Panc1 (cell line): ENCODE data around the gene HORMAD2.

Experiments
- POLR2AphosphoS5 ChIP-seq: IDR thresholded peaks from 2 replicates; pipeline ENCODE4 v1.6.1; 2012; ENCODE audit warnings: mild to moderate bottlenecking, low read depth, low read length, moderate library complexity
- TF ChIP-seq, protein P1 (sequence below), 2 experiments: IDR thresholded peaks; 2 replicates each; pipeline ENCODE4 v1.6.1; 2011 to 2012; ENCODE audit warnings: low read depth in 2 of 2, control low read depth in 1 of 2, low read length in 1 of 2, mild to moderate bottlenecking in 1 of 2, moderate library complexity in 1 of 2; ENCODE audit not compliant: insufficient read depth in 1 of 2
- TF ChIP-seq, protein P2 (sequence below): fragments of 450-650 bp; IDR thresholded peaks from 2 replicates; pipeline ENCODE4 v1.5.1; 2017; ENCODE audit warnings: mild to moderate bottlenecking

DNA sequence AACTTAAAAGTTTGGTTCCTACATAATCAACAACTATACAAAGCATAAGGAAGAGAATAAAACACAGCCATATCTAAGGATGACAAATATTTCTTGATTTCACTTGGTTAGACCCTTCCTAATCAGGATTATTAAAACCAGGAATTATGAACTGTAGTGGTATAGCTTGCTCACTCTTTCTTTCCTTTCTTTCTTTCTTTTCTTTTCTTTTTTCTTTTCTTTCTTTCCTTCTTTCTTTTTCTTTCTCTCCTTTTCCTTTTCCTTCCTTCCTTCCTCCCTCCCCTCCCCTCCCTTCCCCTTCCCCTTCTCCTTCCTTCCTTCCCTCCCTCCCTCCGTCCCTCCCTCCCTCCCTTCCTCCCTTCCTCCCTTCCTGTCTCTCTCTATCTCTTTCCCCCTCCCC is 78.0 kb downstream of the HORMAD2 start:
- TF ChIP-seq POLR2AphosphoS5: no peak
- TF ChIP-seq, protein P1, sequence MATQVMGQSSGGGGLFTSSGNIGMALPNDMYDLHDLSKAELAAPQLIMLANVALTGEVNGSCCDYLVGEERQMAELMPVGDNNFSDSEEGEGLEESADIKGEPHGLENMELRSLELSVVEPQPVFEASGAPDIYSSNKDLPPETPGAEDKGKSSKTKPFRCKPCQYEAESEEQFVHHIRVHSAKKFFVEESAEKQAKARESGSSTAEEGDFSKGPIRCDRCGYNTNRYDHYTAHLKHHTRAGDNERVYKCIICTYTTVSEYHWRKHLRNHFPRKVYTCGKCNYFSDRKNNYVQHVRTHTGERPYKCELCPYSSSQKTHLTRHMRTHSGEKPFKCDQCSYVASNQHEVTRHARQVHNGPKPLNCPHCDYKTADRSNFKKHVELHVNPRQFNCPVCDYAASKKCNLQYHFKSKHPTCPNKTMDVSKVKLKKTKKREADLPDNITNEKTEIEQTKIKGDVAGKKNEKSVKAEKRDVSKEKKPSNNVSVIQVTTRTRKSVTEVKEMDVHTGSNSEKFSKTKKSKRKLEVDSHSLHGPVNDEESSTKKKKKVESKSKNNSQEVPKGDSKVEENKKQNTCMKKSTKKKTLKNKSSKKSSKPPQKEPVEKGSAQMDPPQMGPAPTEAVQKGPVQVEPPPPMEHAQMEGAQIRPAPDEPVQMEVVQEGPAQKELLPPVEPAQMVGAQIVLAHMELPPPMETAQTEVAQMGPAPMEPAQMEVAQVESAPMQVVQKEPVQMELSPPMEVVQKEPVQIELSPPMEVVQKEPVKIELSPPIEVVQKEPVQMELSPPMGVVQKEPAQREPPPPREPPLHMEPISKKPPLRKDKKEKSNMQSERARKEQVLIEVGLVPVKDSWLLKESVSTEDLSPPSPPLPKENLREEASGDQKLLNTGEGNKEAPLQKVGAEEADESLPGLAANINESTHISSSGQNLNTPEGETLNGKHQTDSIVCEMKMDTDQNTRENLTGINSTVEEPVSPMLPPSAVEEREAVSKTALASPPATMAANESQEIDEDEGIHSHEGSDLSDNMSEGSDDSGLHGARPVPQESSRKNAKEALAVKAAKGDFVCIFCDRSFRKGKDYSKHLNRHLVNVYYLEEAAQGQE (IDR thresholded peaks at IDR 0.05; ENCODE audit: insufficient read depth in 1 of 2, low read depth in 2 of 2, low read length in 1 of 2): no peak
- TF ChIP-seq, protein P2, sequence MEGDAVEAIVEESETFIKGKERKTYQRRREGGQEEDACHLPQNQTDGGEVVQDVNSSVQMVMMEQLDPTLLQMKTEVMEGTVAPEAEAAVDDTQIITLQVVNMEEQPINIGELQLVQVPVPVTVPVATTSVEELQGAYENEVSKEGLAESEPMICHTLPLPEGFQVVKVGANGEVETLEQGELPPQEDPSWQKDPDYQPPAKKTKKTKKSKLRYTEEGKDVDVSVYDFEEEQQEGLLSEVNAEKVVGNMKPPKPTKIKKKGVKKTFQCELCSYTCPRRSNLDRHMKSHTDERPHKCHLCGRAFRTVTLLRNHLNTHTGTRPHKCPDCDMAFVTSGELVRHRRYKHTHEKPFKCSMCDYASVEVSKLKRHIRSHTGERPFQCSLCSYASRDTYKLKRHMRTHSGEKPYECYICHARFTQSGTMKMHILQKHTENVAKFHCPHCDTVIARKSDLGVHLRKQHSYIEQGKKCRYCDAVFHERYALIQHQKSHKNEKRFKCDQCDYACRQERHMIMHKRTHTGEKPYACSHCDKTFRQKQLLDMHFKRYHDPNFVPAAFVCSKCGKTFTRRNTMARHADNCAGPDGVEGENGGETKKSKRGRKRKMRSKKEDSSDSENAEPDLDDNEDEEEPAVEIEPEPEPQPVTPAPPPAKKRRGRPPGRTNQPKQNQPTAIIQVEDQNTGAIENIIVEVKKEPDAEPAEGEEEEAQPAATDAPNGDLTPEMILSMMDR: no peak
